ENCODE data around the gene REC8.

REC8 gene

DNA sequence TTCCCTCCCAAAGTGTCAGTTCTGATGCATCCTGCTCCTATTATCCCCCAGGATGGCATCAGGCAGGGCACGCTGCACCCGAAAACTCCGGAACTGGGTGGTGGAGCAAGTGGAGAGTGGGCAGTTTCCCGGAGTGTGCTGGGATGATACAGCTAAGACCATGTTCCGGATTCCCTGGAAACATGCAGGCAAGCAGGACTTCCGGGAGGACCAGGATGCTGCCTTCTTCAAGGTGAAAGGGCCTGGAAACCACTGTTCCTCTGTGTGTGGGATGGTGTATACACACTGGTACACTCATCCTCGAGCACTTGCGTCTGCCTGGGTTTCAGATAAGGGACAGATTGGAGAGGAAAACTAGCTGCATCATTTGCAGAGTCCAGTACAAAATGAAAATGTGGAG, 9.8 kb upstream of the REC8 start:
- no peak for ATAC-seq
- TF ChIP-seq OSR1 (CRISPR knock-in tag; IDR thresholded peaks at IDR 0.05) = no peak
- TF ChIP-seq ZC3H10 (CRISPR knock-in tag; IDR thresholded peaks at IDR 0.05) = no peak
- no peak for TF ChIP-seq ESRRG (CRISPR knock-in tag; IDR thresholded peaks at IDR 0.05)
- TF ChIP-seq ZFP3 (CRISPR knock-in tag; IDR thresholded peaks at IDR 0.05) = no peak
- no peak for TF ChIP-seq TCF4 (CRISPR knock-in tag; IDR thresholded peaks at IDR 0.05; ENCODE audit: borderline replicate concordance)
- TF ChIP-seq ISL1 (CRISPR knock-in tag; IDR thresholded peaks at IDR 0.05) = no peak

DNA sequence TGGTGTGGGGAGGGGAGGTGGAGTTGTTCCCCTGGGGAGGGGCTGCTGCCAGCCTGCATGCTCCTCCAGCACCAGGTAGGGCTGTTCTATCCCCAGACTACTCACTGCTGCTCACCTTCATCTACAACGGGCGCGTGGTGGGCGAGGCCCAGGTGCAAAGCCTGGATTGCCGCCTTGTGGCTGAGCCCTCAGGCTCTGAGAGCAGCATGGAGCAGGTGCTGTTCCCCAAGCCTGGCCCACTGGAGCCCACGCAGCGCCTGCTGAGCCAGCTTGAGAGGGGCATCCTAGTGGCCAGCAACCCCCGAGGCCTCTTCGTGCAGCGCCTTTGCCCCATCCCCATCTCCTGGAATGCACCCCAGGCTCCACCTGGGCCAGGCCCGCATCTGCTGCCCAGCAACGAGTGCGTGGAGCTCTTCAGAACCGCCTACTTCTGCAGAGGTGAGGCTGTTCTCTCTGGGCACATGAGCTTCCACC, 7.3 kb upstream of the REC8 start:
- TF ChIP-seq, protein P1, sequence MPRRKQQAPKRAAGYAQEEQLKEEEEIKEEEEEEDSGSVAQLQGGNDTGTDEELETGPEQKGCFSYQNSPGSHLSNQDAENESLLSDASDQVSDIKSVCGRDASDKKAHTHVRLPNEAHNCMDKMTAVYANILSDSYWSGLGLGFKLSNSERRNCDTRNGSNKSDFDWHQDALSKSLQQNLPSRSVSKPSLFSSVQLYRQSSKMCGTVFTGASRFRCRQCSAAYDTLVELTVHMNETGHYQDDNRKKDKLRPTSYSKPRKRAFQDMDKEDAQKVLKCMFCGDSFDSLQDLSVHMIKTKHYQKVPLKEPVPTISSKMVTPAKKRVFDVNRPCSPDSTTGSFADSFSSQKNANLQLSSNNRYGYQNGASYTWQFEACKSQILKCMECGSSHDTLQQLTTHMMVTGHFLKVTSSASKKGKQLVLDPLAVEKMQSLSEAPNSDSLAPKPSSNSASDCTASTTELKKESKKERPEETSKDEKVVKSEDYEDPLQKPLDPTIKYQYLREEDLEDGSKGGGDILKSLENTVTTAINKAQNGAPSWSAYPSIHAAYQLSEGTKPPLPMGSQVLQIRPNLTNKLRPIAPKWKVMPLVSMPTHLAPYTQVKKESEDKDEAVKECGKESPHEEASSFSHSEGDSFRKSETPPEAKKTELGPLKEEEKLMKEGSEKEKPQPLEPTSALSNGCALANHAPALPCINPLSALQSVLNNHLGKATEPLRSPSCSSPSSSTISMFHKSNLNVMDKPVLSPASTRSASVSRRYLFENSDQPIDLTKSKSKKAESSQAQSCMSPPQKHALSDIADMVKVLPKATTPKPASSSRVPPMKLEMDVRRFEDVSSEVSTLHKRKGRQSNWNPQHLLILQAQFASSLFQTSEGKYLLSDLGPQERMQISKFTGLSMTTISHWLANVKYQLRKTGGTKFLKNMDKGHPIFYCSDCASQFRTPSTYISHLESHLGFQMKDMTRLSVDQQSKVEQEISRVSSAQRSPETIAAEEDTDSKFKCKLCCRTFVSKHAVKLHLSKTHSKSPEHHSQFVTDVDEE (CRISPR knock-in tag; IDR thresholded peaks at IDR 0.05) = no peak
- ATAC-seq = no peak

DNA sequence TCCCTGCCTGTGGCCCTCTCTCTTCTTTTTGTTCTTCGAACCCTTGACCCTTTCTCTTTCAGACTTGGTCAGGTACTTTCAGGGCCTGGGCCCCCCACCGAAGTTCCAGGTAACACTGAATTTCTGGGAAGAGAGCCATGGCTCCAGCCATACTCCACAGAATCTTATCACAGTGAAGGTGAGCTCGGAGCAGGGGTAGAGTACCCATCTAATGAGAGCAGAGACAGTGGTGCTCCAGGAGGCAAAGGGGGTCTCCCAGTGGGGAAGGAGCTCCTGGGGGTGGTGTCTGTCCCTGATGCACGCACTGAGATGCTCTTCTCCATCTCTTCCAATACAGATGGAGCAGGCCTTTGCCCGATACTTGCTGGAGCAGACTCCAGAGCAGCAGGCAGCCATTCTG, 6.1 kb upstream of the REC8 start:
- TF ChIP-seq ARNTL (CRISPR knock-in tag; IDR thresholded peaks at IDR 0.05; ENCODE audit: borderline replicate concordance, low read depth) (no peak), ZFP30 (CRISPR knock-in tag; IDR thresholded peaks at IDR 0.05) (no peak), OSR1 (CRISPR knock-in tag; IDR thresholded peaks at IDR 0.05) (no peak), ZNF8 (CRISPR knock-in tag; IDR thresholded peaks at IDR 0.05) (no peak), ZFP3 (CRISPR knock-in tag; IDR thresholded peaks at IDR 0.05) (no peak), TOX (CRISPR knock-in tag; IDR thresholded peaks at IDR 0.05; ENCODE audit: borderline replicate concordance) (no peak), RARB (CRISPR knock-in tag; IDR thresholded peaks at IDR 0.05) (no peak)
- TF ChIP-seq, protein P2, sequence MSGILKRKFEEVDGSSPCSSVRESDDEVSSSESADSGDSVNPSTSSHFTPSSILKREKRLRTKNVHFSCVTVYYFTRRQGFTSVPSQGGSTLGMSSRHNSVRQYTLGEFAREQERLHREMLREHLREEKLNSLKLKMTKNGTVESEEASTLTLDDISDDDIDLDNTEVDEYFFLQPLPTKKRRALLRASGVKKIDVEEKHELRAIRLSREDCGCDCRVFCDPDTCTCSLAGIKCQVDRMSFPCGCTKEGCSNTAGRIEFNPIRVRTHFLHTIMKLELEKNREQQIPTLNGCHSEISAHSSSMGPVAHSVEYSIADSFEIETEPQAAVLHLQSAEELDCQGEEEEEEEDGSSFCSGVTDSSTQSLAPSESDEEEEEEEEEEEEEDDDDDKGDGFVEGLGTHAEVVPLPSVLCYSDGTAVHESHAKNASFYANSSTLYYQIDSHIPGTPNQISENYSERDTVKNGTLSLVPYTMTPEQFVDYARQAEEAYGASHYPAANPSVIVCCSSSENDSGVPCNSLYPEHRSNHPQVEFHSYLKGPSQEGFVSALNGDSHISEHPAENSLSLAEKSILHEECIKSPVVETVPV (CRISPR knock-in tag; IDR thresholded peaks at IDR 0.05) = no peak

DNA sequence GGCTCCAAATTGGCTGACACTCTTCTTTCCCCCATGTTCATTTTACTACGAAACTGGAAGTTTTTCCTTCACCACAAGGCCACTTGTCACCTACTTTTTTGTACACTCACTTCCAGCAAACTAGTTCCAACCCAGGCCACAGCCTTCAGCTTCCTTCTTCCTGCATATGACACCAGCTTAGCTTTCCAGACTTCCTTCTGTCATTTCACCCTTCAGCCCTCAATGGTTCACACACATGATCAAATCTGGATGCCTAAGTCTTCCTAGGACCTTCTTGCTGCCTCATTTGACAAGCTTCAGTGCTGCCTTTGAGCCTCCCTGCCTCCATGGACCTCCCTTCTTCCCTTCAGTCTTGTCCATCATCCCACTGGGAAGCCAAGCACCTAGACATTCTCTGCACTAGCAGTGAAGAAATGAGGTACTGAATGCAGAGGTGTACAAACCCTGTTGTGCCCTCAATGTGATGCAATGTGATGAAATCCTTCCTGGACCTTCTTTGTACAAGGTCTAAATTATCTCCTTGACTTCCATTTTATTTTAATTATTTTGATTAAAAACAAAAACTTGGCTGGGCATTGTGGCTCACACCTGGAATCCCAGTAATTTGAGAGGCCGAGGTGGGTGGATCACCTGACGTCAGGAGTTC, 4.3 kb upstream of the REC8 start:
- TF ChIP-seq SNAI2 (CRISPR knock-in tag; IDR thresholded peaks at IDR 0.05) (no peak), RARB (CRISPR knock-in tag; IDR thresholded peaks at IDR 0.05) (no peak), OSR1 (CRISPR knock-in tag; IDR thresholded peaks at IDR 0.05) (no peak), PPARA (CRISPR knock-in tag; IDR thresholded peaks at IDR 0.05; ENCODE audit: borderline replicate concordance) (no peak), ZFP30 (CRISPR knock-in tag; IDR thresholded peaks at IDR 0.05) (no peak)
- TF ChIP-seq, protein P3, sequence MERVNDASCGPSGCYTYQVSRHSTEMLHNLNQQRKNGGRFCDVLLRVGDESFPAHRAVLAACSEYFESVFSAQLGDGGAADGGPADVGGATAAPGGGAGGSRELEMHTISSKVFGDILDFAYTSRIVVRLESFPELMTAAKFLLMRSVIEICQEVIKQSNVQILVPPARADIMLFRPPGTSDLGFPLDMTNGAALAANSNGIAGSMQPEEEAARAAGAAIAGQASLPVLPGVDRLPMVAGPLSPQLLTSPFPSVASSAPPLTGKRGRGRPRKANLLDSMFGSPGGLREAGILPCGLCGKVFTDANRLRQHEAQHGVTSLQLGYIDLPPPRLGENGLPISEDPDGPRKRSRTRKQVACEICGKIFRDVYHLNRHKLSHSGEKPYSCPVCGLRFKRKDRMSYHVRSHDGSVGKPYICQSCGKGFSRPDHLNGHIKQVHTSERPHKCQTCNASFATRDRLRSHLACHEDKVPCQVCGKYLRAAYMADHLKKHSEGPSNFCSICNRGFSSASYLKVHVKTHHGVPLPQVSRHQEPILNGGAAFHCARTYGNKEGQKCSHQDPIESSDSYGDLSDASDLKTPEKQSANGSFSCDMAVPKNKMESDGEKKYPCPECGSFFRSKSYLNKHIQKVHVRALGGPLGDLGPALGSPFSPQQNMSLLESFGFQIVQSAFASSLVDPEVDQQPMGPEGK (CRISPR knock-in tag; IDR thresholded peaks at IDR 0.05; ENCODE audit: borderline replicate concordance) = no peak
- TF ChIP-seq, protein P4, sequence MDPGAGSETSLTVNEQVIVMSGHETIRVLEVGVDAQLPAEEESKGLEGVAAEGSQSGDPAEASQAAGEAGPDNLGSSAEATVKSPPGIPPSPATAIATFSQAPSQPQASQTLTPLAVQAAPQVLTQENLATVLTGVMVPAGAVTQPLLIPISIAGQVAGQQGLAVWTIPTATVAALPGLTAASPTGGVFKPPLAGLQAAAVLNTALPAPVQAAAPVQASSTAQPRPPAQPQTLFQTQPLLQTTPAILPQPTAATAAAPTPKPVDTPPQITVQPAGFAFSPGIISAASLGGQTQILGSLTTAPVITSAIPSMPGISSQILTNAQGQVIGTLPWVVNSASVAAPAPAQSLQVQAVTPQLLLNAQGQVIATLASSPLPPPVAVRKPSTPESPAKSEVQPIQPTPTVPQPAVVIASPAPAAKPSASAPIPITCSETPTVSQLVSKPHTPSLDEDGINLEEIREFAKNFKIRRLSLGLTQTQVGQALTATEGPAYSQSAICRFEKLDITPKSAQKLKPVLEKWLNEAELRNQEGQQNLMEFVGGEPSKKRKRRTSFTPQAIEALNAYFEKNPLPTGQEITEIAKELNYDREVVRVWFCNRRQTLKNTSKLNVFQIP (CRISPR knock-in tag; IDR thresholded peaks at IDR 0.05; ENCODE audit: borderline replicate concordance, low read depth) = no peak
- TF ChIP-seq, protein P5, sequence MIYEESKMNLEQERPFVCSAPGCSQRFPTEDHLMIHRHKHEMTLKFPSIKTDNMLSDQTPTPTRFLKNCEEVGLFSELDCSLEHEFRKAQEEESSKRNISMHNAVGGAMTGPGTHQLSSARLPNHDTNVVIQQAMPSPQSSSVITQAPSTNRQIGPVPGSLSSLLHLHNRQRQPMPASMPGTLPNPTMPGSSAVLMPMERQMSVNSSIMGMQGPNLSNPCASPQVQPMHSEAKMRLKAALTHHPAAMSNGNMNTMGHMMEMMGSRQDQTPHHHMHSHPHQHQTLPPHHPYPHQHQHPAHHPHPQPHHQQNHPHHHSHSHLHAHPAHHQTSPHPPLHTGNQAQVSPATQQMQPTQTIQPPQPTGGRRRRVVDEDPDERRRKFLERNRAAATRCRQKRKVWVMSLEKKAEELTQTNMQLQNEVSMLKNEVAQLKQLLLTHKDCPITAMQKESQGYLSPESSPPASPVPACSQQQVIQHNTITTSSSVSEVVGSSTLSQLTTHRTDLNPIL (CRISPR knock-in tag; IDR thresholded peaks at IDR 0.05; ENCODE audit: low read depth) = no peak

More for the DNA sequence above, 6.1 kb upstream of the REC8 start:
- no peak for ATAC-seq

More for the DNA sequence above, 4.3 kb upstream of the REC8 start:
- ATAC-seq = no peak
